Stimulated activated naive CD8-positive, alpha-beta T cell treated with anti-CD3 and anti-CD28 coated beads, Interleukin-15, amount 100 ng/mL, for 72 hours (primary cell): ENCODE results near the gene CLN6.
A peak's percentile ranks its signal among the peaks of the same experiment; 100 is the strongest.
"Not testable (repeated sequence)": the region's sequence is repeated elsewhere in the genome, so short reads cannot be mapped to it uniquely, and the experiment has no call there.

ENCODE experiments used
- ATAC-seq: fragments of 150-1000 bp; cut with Tn5 transposase; 2 replicates; pipeline ENCODE4 v1.10.0; 2021; ENCODE audit warnings: mild to moderate bottlenecking, moderate library complexity
- DNase-seq, 2 donors: peaks; one replicate each; pipeline ENCODE4 v3.0.0; 2021 to 2022
- H3K27ac Mint-ChIP-seq, 2 donors: one replicate each; pipeline ENCODE4 v1.8.0; 2022; ENCODE audit warnings: mild to moderate bottlenecking in 2 of 2, mixed read lengths in 2 of 2, moderate library complexity in 2 of 2
- H3K27me3 Mint-ChIP-seq: one replicate; pipeline ENCODE4 v1.8.0; 2022; ENCODE audit warnings: mixed read lengths
- H3K4me1 Mint-ChIP-seq: one replicate; pipeline ENCODE4 v1.8.0; 2022; ENCODE audit warnings: mild to moderate bottlenecking, mixed read lengths
- H3K4me3 Mint-ChIP-seq, 2 donors: one replicate each; pipeline ENCODE4 v1.8.0; 2022; ENCODE audit warnings: mild to moderate bottlenecking in 2 of 2, mixed read lengths in 2 of 2, moderate library complexity in 1 of 2
- H3K9me3 Mint-ChIP-seq, 2 donors: one replicate each; pipeline ENCODE4 v1.8.0; 2022; ENCODE audit warnings: mixed read lengths in 2 of 2

CLN6 gene

DNA sequence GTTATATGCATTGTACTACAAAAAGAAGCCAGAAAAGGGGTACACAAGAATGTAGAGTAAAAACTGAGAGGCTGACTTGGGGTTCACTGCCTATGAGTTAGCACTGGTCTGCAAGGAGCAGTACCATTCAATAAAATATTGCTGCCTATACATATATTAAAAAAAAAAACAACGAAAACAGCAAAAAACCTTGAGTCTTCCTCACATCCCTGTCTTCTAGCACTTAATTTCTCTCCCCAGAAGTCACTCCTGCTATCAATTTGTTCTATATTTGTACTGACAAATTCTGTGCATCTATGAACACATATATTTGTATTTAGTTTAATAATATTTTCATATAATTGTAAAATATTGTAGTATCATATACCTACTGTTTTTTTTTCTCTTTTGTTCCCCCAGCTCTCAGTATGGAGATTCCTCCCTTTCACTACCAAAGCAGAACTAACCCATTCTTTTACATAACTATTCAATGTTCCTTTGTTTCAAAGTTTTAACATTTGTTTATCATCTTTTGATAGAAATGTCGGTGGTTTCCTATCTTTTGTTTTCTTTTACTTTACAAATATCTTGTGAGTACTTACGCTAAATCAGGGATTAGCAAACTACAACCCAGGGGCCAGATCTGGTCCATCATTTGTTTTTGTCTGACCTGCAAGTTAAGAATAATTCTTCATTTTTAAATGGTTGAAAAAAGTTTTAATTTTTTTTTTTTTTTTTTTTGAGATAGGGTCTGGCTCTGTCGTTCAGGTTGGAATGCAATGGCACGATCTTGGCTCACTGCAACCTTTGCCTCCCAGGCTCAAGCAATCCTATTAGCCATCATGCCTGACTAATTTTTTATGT is 33.2 kb upstream of the CLN6 start:
- no peak for DNase-seq
- H3K9me3 Mint-ChIP-seq: no peaks in the 10 kb centered on the region
- H3K4me1 Mint-ChIP-seq: peaks cover 6% of the 10 kb centered on the region
- no peak overlapping the region for H3K27ac Mint-ChIP-seq
- no peak overlapping the region for H3K4me3 Mint-ChIP-seq
- H3K27me3 Mint-ChIP-seq: peaks cover 25% of the 10 kb centered on the region
- no peak for ATAC-seq

DNA sequence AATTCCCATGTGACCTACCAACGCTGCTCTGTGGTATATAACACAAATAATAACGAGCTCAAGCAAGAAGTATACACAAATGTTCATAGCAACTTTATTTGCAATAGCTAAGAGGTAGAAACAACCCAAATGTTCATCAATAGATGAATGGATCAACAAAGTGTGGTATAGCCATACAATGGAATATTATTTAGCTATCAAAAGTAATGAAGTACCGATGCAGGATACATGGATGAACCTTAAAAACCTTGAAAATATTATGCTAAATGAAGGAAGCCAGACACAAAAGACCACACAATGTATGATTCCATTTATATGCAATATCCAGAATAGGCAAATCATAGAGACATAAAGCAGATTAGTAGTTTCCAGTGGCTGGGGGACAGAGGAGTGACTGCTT is 32.5 kb upstream of the CLN6 start:
- Mint-ChIP-seq H3K27me3 (peaks cover 19% of the 10 kb centered on the region), H3K9me3 (no peaks in the 10 kb centered on the region), H3K27ac (no peak overlapping the region), H3K4me3 (no peak overlapping the region), H3K4me1 (peaks cover 7% of the 10 kb centered on the region)
- no peak for DNase-seq
- no peak for ATAC-seq

GRCh38 chr15:68261241-68261640 is 31.7 kb upstream of the CLN6 start:
- DNase-seq: no peak
- no peak for ATAC-seq
- H3K4me3 Mint-ChIP-seq: no peak overlapping the region
- peaks cover 13% of the 10 kb centered on the region for H3K4me1 Mint-ChIP-seq
- no peak overlapping the region for H3K27ac Mint-ChIP-seq
- peaks cover 19% of the 10 kb centered on the region for H3K27me3 Mint-ChIP-seq
- H3K9me3 Mint-ChIP-seq: no peaks in the 10 kb centered on the region

DNA sequence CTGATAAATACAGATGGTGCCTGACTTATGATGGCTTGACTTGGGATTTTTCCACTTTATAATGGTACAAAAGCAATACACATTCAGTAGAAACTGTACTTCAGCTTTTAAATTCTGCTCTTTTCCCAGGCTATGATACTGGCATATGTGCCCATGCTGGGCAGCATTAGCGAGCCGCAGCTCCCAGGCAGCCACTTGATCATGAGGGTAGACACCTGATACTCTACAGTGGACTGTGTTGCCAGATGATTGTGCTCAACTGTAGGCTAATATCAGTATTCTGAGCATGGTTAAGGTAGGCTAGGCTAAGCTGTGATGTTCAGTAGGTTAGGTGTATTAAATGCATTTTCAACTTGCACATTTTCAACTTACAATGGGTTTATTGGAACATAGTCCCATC is 30.4 kb upstream of the CLN6 start:
- H3K4me1 Mint-ChIP-seq: peaks cover 13% of the 10 kb centered on the region
- peaks cover 18% of the 10 kb centered on the region for H3K27me3 Mint-ChIP-seq
- no peak overlapping the region for H3K4me3 Mint-ChIP-seq
- DNase-seq (no peak), ATAC-seq (no peak)
- H3K27ac Mint-ChIP-seq: no peak overlapping the region
- no peaks in the 10 kb centered on the region for H3K9me3 Mint-ChIP-seq

GRCh38 chr15:68258692-68259091 is 29.2 kb upstream of the CLN6 start:
- Mint-ChIP-seq H3K27ac (no peak overlapping the region), H3K4me3 (no peak overlapping the region), H3K4me1 (peaks cover 13% of the 10 kb centered on the region), H3K9me3 (no peaks in the 10 kb centered on the region), H3K27me3 (peaks cover 7% of the 10 kb centered on the region)
- ATAC-seq: peak; percentile 82
- DNase-seq: peak; percentile 9 to 18

DNA sequence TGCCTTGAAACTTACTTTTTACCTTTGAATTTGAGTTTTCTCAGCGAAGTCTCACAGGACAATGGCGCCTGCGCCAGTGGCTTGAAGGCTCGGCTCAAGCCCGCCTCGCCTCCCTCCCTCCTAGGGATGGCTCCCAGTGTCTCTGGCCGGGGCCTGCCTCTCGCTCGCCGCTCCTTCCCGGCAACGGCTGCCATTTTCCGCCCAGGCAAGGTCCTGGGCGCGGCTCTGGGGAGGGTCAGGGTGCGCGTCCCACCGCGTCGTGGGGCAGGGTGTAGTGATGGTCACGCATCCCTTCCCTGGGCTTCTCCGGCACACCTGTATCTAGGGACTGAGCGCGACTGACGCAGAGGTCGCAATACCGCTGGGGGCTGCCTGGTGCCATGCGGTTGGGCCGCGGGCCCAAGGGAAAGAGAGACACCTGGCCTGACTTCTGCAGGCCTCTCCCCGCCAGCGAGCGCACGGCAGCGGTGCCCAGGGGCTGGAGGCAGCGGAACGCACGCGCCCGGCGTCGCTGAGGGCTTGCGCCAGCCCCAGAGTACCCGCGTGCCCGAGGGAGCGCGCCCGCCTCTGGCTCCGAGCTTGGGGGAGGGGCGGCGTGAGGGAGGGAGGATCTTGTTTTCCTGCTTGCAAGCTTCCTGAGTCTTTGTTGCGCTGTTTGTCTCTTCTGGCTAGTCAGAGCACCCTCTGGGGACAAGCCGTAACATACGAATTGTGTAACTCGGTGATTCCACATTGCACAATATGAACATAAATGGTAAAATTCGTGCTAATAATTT is 27.3 kb upstream of the CLN6 start:
- Mint-ChIP-seq H3K4me1 (peaks cover 13% of the 10 kb centered on the region), H3K27ac (peak overlapping the region; percentile 40 to 87)
- DNase-seq: peak; percentile 41 to 64

GRCh38 chr15:68252925-68253534 is 23.5 kb upstream of the CLN6 start:
- DNase-seq (peak; percentile 11 to 28), ATAC-seq (peak; percentile 72)
- Mint-ChIP-seq H3K27ac (no peak overlapping the region), H3K4me1 (peaks cover 7% of the 10 kb centered on the region), H3K9me3 (no peaks in the 10 kb centered on the region), H3K27me3 (peaks cover 11% of the 10 kb centered on the region), H3K4me3 (no peak overlapping the region)

More for the DNA sequence above, 27.3 kb upstream of the CLN6 start:
- peak; percentile 88 for ATAC-seq
- peak overlapping the region; percentile 59 to 81 for H3K4me3 Mint-ChIP-seq
- no peaks in the 10 kb centered on the region for H3K9me3 Mint-ChIP-seq
- H3K27me3 Mint-ChIP-seq: peaks cover 2% of the 10 kb centered on the region

DNA sequence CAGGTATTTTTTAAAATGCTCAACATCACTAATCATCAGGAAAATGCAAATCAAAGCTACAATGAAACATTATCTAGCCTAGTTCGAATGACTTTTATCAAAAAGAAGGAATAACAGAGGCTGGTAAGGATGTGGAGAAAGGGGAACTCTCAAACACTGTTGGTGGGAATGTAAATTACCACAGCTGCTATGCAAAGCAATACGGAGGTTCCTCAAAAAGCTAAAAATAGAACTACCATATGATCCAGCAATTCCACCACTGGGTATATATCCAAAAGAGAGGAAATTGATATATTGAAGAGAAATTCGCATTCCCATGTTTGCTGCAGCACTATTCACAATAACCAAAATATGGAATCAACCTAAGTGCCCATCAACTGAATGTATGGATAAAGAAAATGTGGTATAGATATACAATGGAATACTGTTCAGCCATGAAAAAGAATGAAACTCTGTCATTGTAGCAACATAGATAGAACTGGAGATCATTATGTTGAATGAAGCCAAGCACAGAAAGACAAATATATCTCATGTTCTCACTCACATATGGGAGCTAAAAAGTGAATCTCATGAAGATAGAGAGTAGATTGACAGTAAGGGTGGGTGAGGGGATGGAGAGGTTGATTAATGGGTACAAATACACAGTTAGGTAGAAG is 19.7 kb upstream of the CLN6 start:
- H3K4me1 Mint-ChIP-seq: no peaks in the 10 kb centered on the region
- H3K4me3 Mint-ChIP-seq: no peak overlapping the region
- peaks cover 7% of the 10 kb centered on the region in 2 donors for H3K9me3 Mint-ChIP-seq
- DNase-seq (no peak), ATAC-seq (no peak)
- peaks cover 21% of the 10 kb centered on the region for H3K27me3 Mint-ChIP-seq
- no peak overlapping the region for H3K27ac Mint-ChIP-seq

GRCh38 chr15:68244235-68244634 is 14.7 kb upstream of the CLN6 start:
- H3K27ac Mint-ChIP-seq: no peak overlapping the region
- no peak overlapping the region for H3K4me3 Mint-ChIP-seq
- DNase-seq (no peak), ATAC-seq (no peak)
- peaks cover 7 to 20% of the 10 kb centered on the region in 2 donors for H3K9me3 Mint-ChIP-seq
- H3K27me3 Mint-ChIP-seq: peaks cover 21% of the 10 kb centered on the region
- no peaks in the 10 kb centered on the region for H3K4me1 Mint-ChIP-seq

DNA sequence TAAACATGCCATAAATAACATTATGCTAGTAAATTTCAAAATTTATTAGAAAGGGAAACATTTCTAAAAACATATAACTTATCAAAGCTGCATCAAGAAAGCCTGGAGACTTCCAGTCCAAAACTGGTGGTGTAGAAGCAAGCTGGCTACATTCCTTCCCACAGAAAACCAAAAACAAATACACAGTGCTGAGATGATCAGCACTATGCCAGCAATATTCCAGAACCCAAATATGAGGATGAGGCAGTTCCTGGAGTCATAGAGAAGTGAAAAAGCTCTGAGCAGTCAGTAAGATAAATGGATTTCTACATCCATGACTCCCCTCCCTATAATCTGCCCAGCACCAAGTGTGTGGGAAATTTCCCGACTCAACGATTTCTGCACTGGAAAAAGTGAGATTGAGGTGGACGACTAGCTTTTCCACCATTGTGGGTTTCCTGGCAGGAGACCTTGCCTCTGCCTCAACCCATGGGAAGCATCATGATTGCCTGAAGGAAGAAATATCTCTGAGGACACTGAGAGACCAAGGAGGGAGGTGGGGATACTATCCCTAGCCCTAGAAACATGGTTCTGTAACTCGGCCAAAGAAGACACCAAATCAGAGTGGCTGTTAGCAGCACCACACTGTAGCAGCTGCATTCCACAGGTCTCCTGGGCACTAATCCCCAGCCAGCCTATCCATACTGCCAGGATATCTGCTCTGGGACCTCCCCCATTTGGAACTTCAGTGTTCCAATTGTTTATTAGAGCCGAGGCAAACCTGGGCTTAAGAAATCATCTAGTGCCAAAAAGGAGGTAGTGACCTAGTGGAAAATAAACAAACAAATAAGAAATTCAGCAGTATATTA is 11.8 kb upstream of the CLN6 start:
- Mint-ChIP-seq H3K9me3 (peaks cover 7 to 20% of the 10 kb centered on the region in 2 donors), H3K4me3 (no peak overlapping the region), H3K27me3 (no peaks in the 10 kb centered on the region), H3K27ac (no peak overlapping the region), H3K4me1 (no peaks in the 10 kb centered on the region)
- no peak for DNase-seq
- no peak for ATAC-seq

GRCh38 chr15:68239025-68239424 is 9.5 kb upstream of the CLN6 start:
- H3K27me3 Mint-ChIP-seq: no peaks in the 10 kb centered on the region
- no peak overlapping the region for H3K27ac Mint-ChIP-seq
- H3K4me3 Mint-ChIP-seq: no peak overlapping the region
- ATAC-seq: no peak
- no peak for DNase-seq
- H3K4me1 Mint-ChIP-seq: no peaks in the 10 kb centered on the region
- peaks cover 0 to 12% of the 10 kb centered on the region in 2 donors for H3K9me3 Mint-ChIP-seq

DNA sequence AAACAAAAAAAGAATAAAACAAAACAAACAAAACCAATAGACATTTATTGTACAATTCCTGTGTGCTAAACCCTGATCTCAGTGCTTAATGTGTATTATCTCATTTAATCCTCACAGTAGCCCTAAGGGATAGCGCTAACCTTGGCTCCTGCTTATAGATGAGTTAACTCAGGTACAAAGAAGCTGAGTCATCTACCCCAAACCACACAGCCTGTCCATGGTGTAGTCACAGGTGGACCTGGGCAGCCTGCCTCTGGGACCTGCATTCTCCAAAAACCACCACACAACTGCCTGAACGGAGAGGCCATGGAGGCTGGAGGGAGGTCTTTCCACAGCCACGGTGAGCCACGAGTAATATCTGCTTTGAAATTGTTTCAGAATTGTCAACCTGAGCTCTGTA is 5.5 kb upstream of the CLN6 start:
- ATAC-seq: no peak

GRCh38 chr15:68234520-68234919 is 5.0 kb upstream of the CLN6 start:
- not testable (repeated sequence) for H3K27me3 Mint-ChIP-seq, H3K9me3 Mint-ChIP-seq, DNase-seq, H3K4me3 Mint-ChIP-seq, H3K27ac Mint-ChIP-seq, ATAC-seq
- H3K4me1 Mint-ChIP-seq: peaks cover 23% of the 10 kb centered on the region

More for the DNA sequence above, 5.5 kb upstream of the CLN6 start:
- Mint-ChIP-seq H3K9me3 (no peaks in the 10 kb centered on the region), H3K27ac (no peak overlapping the region), H3K4me3 (no peak overlapping the region), H3K27me3 (no peaks in the 10 kb centered on the region), H3K4me1 (peaks cover 18% of the 10 kb centered on the region)
- DNase-seq: no peak

DNA sequence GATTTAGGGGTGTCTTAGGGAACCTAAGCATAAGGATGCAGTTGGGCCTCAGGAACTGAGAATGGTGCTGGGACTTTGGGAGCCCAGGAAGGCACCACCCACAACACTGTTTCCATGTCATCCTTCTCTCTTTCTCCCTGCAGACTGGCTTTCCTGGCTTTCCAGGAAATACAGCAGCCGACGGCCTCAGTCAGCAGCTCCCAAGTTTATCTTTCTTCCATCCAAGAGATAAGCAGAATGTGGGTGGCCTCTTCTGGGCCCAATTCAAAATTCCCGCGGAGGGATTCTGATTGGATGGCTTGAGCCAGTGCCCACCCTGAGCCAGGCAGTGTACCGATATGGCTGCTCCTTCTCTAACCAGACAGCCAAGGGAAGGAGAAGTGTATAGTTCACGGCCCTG is 4.5 kb upstream of the CLN6 start:
- Mint-ChIP-seq H3K27me3 (no peaks in the 10 kb centered on the region), H3K4me3 (no peak overlapping the region), H3K27ac (no peak overlapping the region), H3K4me1 (peaks cover 23% of the 10 kb centered on the region), H3K9me3 (no peaks in the 10 kb centered on the region)
- ATAC-seq: no peak
- DNase-seq: no peak

GRCh38 chr15:68232937-68233336 is 3.4 kb upstream of the CLN6 start:
- Mint-ChIP-seq H3K4me1 (peaks cover 32% of the 10 kb centered on the region), H3K4me3 (no peak overlapping the region), H3K27ac (no peak overlapping the region), H3K9me3 (no peaks in the 10 kb centered on the region), H3K27me3 (no peaks in the 10 kb centered on the region)
- DNase-seq (no peak), ATAC-seq (no peak)
